ENCODE results near the gene CLDN25.
A peak's percentile ranks its signal among the peaks of the same experiment; 100 is the strongest.

CLDN25 gene

GRCh38 chr11:113814181-113814580, 34.6 kb downstream of the CLDN25 start:
- no peak for DNase-seq

- DNase-seq, result no peak
These were observed 37.6 kb downstream of the CLDN25 start for GRCh38 chr11:113817162-113817561.

- no peak for DNase-seq
These were observed 38.0 kb downstream of the CLDN25 start for GRCh38 chr11:113817626-113818025.

GRCh38 chr11:113818426-113818825, 38.8 kb downstream of the CLDN25 start:
- no peak for DNase-seq

GRCh38 chr11:113827477-113827876, 47.9 kb downstream of the CLDN25 start:
- DNase-seq, result no peak

- peak in 1 of 2 experiments; percentile 20 for DNase-seq
These were observed 48.6 kb downstream of the CLDN25 start for GRCh38 chr11:113828191-113828590.

GRCh38 chr11:113829751-113830150, 50.2 kb downstream of the CLDN25 start:
- no peak for DNase-seq

All from NCI-H524 (cell line).